Transverse colon (tissue), 4 donors: ENCODE measurements around the gene ERP44. TPM values are rescaled to one million over a fixed set of nuclear protein-coding genes. Genes with fewer than 3 reads are reported as not detected.

Experiments used
- DNase-seq: peaks from one replicate; pipeline ENCODE4 v3.0.0-alpha.2; 2019
- H3K27ac ChIP-seq, 4 donors: fragments of 200-600 bp; sonication (generic); 2 replicates each; pipeline ENCODE4 v1.5.1; 2016 to 2018; ENCODE audit warnings: inconsistent platforms in 4 of 4
- H3K27me3 ChIP-seq: fragments of 200-600 bp; sonication (generic); 2 replicates; pipeline ENCODE4 v1.5.1; 2017; ENCODE audit warnings: inconsistent platforms
- H3K36me3 ChIP-seq, 4 donors: fragments of 200-600 bp; sonication (generic); 2 replicates each; pipeline ENCODE4 v1.5.1; 2017 to 2019; ENCODE audit warnings: inconsistent platforms in 4 of 4
- H3K4me1 ChIP-seq, 4 donors: fragments of 200-600 bp; sonication (generic); 2 replicates each; pipeline ENCODE4 v1.5.1; 2017 to 2020; ENCODE audit warnings: inconsistent platforms in 4 of 4
- H3K4me3 ChIP-seq, 4 donors: fragments of 200-600 bp; sonication (generic); 1 replicate in 1 of 4; 2 replicates in 3 of 4; pipeline versions ENCODE4 v1.5.1 to v1.6.1; 2017 to 2019; ENCODE audit warnings: inconsistent platforms in 4 of 4
- H3K9me3 ChIP-seq, 2 donors: fragments of 200-600 bp; sonication (generic); 2 replicates each; pipeline ENCODE4 v1.5.1; 2017 to 2019; ENCODE audit warnings: inconsistent platforms in 2 of 2
- EP300 ChIP-seq: sonication (generic); formaldehyde crosslinking; IDR thresholded peaks from one replicate; pipeline ENCODE4 v1.6.1; 2017; ENCODE audit warnings: antibody characterized with exemption, low read depth
- POLR2A ChIP-seq: fragments of 450-650 bp; IDR thresholded peaks from one replicate; pipeline ENCODE4 v1.6.1; 2016; ENCODE audit warnings: antibody characterized with exemption, mild to moderate bottlenecking, moderate library complexity
- POLR2AphosphoS5 ChIP-seq, 3 donors: sonication (generic); formaldehyde crosslinking; IDR thresholded peaks; one replicate each; pipeline ENCODE4 v1.6.1; 2016; ENCODE audit warnings: antibody characterized with exemption in 3 of 3
- WGBS, 2 donors: methylation state at CpG; one replicate each; pipeline ENCODE4 v1.1.5; 2018; ENCODE audit warnings: low coverage in 1 of 2; 5-methylcytosine and 5-hydroxymethylcytosine counted together
- in situ Hi-C, 4 donors: fragments of 200-750 bp; cut with MboI; loops; one replicate each; pipeline versions ENCODE4 v1.15.0 to v1.15.1; 2017; ENCODE audit warnings: low sequenced_read_pairs in 3 of 4, low pct_ligation_motif_present in 1 of 4, low pct_unique_long_range_greater_than_20kb in 1 of 4
- intact Hi-C: fragments of 100-400 bp; cut with DNase I; formaldehyde crosslinking; loops from one replicate; pipeline ENCODE4 v1.15.1; 2023; ENCODE audit warnings: low total_unique reads
- total RNA-seq, 4 donors: library from RNA; depleted of rRNA; stranded (reverse); fragments of >200 nt; gene quantifications; one replicate each; pipeline ENCODE4 v1.1.0, GENCODE V29; 2016
- TF ChIP-seq, protein P1 (sequence below), 5 experiments: fragments of 200-600 bp in 3 of 5; fragments of 450-650 bp in 2 of 5; sonication (generic) in 3 of 5; IDR thresholded peaks; 1 replicate in 2 of 5; 2 replicates in 3 of 5; pipeline ENCODE4 v1.5.1; 2016 to 2017; ENCODE audit warnings: antibody characterized with exemption in 5 of 5, inconsistent platforms in 3 of 5, mild to moderate bottlenecking in 2 of 5, moderate library complexity in 1 of 5

ERP44 gene
- total RNA-seq, 4 donors from 2014 or later = 7.8 to 18.7 (median 16.4) TPM

DNA sequence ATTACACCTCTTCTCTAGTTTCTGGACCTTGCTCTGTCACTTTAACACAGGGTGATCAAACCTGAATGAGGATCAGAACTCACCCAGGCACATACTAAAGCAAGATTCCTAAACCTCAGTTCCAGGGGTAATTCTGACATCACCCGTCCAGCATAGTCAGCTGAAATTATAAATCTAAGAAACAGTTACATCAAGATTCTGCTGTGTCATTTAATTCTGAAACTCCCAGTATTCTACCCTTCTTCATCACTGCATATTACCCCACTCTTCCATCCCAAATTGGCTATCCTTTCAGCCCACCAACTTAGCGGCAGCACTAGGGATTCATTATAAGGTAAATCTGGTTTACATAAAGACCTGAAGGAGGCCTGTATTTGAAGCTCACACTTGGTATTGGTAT is 128.3 kb downstream of the ERP44 start:
- Histone ChIP-seq H3K27ac (no peak overlapping the region), H3K9me3 (no peaks in the 10 kb centered on the region), H3K36me3 (peaks cover 0 to 9% (median 0%) of the 10 kb centered on the region in 4 donors), H3K27me3 (no peaks in the 10 kb centered on the region), H3K4me1 (no peaks in the 10 kb centered on the region), H3K4me3 (no peak overlapping the region)
- DNase-seq = no peak
- 90 to 100% methylated on average over 2 of the region's 2 CpGs for WGBS, 2 donors
- in situ Hi-C loops (no loop called here), intact Hi-C loops (no loop called here)
- TF ChIP-seq EP300 = no peak
- TF ChIP-seq POLR2AphosphoS5 (IDR thresholded peaks at IDR 0.05) = no peak
- TF ChIP-seq, protein P1, sequence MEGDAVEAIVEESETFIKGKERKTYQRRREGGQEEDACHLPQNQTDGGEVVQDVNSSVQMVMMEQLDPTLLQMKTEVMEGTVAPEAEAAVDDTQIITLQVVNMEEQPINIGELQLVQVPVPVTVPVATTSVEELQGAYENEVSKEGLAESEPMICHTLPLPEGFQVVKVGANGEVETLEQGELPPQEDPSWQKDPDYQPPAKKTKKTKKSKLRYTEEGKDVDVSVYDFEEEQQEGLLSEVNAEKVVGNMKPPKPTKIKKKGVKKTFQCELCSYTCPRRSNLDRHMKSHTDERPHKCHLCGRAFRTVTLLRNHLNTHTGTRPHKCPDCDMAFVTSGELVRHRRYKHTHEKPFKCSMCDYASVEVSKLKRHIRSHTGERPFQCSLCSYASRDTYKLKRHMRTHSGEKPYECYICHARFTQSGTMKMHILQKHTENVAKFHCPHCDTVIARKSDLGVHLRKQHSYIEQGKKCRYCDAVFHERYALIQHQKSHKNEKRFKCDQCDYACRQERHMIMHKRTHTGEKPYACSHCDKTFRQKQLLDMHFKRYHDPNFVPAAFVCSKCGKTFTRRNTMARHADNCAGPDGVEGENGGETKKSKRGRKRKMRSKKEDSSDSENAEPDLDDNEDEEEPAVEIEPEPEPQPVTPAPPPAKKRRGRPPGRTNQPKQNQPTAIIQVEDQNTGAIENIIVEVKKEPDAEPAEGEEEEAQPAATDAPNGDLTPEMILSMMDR (IDR thresholded peaks at IDR 0.05) = no peak
- no peak for TF ChIP-seq POLR2A

DNA sequence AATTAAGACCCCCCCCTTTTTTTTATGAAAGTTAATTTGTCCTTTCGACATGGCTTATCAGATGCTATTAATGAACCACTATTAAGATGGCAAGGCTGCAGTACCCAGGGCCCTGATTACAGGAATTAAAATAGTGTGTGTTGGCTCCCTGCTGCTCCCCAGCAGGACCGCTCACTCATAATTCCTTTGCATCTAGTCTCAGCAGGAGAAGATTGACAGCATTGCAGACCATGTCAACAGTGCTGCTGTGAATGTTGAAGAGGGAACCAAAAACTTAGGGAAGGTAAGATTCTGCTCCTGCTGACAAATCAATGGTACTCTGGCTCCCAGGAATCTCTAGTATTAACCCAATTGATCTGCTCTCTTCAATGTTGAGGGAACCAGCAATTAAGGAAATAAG is 131.3 kb downstream of the ERP44 start:
- in situ Hi-C loops = no loop called here
- Histone ChIP-seq H3K27me3 (no peaks in the 10 kb centered on the region), H3K27ac (no peak overlapping the region), H3K4me3 (no peak overlapping the region), H3K9me3 (no peaks in the 10 kb centered on the region), H3K4me1 (no peaks in the 10 kb centered on the region), H3K36me3 (peaks cover 0 to 6% (median 0%) of the 10 kb centered on the region in 4 donors)
- TF ChIP-seq POLR2A = no peak
- TF ChIP-seq POLR2AphosphoS5 (IDR thresholded peaks at IDR 0.05) = no peak
- TF ChIP-seq EP300 = no peak
- TF ChIP-seq, protein P1 (IDR thresholded peaks at IDR 0.05) = no peak
- 94 to 95% methylated on average over 2 of the region's 2 CpGs for whole genome bisulfite sequencing, 2 donors
- intact Hi-C loops = no loop called here
- no peak for DNase-seq

DNA sequence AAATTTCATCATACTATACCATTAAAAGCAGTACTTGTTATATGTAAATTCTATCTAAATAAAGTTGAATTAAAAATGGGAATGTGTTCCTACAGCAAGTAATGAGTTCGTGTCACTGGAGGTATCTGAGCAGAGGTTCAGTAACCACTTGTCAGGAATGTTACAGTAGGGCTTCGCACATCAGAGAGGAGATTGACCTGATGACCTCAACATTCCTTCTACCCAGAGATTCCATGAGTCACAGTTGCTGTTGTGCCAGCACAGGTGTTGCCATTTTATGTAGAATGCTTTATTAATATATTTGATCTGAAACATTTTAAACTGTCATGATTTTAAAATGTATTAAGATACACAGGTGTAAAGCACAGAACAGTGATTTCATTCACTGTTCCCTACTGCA is 132.1 kb downstream of the ERP44 start:
- DNase-seq = no peak
- 89 to 91% methylated on average over 2 of the region's 2 CpGs for WGBS, 2 donors
- Histone ChIP-seq H3K4me3 (no peak overlapping the region), H3K4me1 (no peaks in the 10 kb centered on the region), H3K36me3 (peaks cover 0 to 6% (median 0%) of the 10 kb centered on the region in 4 donors), H3K27me3 (no peaks in the 10 kb centered on the region), H3K27ac (no peak overlapping the region), H3K9me3 (no peaks in the 10 kb centered on the region)
- TF ChIP-seq, protein P1 (IDR thresholded peaks at IDR 0.05) = no peak
- TF ChIP-seq EP300 (no peak), POLR2A (no peak), POLR2AphosphoS5 (IDR thresholded peaks at IDR 0.05) (no peak)
- in situ Hi-C loops (no loop called here), intact Hi-C loops (no loop called here)

- Histone ChIP-seq H3K27ac (no peak overlapping the region), H3K27me3 (no peaks in the 10 kb centered on the region), H3K36me3 (peaks cover 0 to 6% (median 0%) of the 10 kb centered on the region in 4 donors), H3K4me1 (no peaks in the 10 kb centered on the region), H3K9me3 (no peaks in the 10 kb centered on the region), H3K4me3 (no peak overlapping the region)
- intact Hi-C loops = no loop called here
- no peak for DNase-seq
- 88 to 91% methylated on average over 1 to 2 of the region's 2 CpGs for WGBS, 2 donors
- in situ Hi-C loops = no loop called here
- TF ChIP-seq, protein P1 (IDR thresholded peaks at IDR 0.05) = no peak
- TF ChIP-seq EP300 (no peak), POLR2AphosphoS5 (IDR thresholded peaks at IDR 0.05) (no peak), POLR2A (no peak)
Observed at GRCh38 chr9:99966001-99966400, 132.8 kb downstream of the ERP44 start.
